Stimulated activated CD4-positive, alpha-beta T cell treated with anti-CD3 and anti-CD28 coated beads, TNF-alpha, amount 100 ng/mL, for 1 hour (primary cell): ENCODE measurements around the gene GON4L.
"Not testable (repeated sequence)": the region's sequence is repeated elsewhere in the genome, so short reads cannot be mapped to it uniquely, and the experiment has no call there.

Experiments used
- DNase-seq, 3 donors: peaks; one replicate each; pipeline ENCODE4 v3.0.0-alpha.2; 2020; ENCODE audit warnings: low read depth in 3 of 3, low spot score in 1 of 3

GON4L gene, protein sequence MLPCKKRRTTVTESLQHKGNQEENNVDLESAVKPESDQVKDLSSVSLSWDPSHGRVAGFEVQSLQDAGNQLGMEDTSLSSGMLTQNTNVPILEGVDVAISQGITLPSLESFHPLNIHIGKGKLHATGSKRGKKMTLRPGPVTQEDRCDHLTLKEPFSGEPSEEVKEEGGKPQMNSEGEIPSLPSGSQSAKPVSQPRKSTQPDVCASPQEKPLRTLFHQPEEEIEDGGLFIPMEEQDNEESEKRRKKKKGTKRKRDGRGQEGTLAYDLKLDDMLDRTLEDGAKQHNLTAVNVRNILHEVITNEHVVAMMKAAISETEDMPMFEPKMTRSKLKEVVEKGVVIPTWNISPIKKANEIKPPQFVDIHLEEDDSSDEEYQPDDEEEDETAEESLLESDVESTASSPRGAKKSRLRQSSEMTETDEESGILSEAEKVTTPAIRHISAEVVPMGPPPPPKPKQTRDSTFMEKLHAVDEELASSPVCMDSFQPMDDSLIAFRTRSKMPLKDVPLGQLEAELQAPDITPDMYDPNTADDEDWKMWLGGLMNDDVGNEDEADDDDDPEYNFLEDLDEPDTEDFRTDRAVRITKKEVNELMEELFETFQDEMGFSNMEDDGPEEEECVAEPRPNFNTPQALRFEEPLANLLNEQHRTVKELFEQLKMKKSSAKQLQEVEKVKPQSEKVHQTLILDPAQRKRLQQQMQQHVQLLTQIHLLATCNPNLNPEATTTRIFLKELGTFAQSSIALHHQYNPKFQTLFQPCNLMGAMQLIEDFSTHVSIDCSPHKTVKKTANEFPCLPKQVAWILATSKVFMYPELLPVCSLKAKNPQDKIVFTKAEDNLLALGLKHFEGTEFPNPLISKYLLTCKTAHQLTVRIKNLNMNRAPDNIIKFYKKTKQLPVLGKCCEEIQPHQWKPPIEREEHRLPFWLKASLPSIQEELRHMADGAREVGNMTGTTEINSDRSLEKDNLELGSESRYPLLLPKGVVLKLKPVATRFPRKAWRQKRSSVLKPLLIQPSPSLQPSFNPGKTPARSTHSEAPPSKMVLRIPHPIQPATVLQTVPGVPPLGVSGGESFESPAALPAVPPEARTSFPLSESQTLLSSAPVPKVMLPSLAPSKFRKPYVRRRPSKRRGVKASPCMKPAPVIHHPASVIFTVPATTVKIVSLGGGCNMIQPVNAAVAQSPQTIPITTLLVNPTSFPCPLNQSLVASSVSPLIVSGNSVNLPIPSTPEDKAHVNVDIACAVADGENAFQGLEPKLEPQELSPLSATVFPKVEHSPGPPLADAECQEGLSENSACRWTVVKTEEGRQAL (N-terminal part only)

DNA sequence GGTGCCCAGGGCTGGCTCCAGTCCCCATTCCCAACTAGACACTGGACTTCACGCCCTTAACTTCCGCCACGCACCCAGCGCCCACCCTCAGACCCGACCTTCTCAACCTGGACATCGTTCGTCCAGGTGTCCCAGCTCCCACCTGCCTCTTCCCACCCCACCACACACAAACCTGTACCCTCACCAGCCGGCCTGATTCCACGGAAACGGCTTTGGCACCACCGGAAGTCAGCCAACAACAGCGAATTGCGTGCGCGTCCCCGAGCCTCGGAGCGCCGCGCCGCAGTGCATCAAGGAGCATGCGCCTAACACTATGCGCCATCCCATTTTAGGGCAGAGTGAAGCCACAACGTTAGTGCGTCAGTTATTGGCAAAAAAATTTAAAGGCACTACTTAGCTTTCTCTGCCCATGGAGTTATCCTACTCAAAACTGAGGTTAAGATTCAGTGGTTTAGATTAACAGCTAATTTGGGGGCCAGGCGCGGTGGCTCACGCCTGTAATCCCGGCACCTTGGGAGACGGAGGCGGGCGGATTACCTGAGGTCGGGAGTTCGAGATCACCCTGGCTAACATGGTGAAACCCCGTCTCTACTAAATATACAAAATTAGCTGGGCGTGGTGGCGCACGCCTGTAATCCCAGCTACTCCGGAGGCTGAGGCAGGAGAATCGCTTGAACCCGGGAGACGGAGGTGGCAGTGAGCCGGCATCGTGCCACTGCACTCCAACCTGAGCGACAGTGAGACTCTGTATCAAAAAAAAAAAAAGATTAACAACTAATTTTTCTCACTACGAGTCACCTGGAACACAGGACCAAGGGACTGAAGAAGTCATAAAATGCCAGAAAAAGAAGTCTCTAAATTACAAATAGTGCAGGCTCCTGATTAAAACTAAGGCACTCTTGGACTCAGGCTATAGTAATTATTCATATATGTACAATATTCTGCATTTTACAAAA is at the start of gene GON4L:
TSS of gene GON4L (minus strand) at position 240 of the 956 bp plus-strand sequence. CDS start 3,434 bp downstream, outside the sequence.
- DNase-seq = peak; percentile 70 to 78 (median 71)

DNA sequence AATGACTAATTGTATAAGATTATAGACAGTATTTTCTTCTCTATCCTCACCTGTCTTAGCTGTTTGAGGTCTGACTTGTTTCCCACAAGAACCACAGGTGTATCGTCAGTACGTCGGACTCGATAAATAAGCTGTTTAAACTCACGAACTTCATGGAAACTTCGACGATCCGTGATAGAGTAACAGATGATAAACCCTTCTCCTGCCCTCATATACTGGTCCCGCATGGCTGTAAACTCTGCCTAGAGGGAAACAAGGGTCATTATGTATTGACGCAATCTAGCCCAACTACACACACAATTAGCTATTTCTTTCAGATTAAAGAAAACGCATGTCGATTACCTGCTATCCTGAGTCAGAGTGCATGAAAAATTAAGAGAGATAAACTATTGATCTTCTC is 47.2 kb upstream of the GON4L start:
- no peak for DNase-seq

DNA sequence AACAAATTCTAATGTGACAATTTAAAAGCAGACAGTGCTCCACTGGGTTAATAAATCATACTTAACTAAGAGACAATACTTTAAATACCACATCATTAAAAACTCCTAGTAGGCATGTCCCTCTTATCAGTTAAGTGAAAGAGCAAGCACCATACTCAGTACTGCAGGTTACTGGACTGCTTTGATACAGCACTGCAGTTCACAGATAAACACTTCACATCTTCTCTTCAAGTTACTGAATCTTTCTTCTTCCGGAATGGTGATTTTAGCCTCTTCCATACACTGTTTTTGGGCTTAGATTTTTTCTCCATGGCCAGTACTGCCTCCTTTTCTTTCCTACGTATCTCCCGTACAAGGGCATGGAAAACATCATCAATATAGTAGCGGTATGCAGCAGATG is 43.1 kb upstream of the GON4L start:
- no peak for DNase-seq

DNA sequence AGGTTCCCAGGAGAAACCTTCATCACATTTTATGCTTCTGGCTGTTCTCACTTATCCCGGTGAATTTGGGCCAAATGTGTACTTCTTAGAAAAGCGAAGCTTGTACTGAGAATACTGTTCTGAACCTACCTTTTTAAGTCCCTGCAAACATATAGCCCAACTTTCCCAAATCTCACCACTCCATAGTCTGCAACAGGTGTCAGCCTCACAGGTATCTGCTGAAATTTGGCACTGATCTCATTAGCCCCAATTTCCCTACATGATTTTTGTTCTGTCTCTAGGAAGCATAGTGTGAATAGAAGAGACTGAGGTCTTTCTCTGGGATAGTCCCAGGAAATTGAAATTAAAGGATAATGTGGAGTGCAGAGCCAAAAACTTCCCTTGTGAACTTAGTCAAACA is 42.7 kb upstream of the GON4L start:
- no peak for DNase-seq

DNA sequence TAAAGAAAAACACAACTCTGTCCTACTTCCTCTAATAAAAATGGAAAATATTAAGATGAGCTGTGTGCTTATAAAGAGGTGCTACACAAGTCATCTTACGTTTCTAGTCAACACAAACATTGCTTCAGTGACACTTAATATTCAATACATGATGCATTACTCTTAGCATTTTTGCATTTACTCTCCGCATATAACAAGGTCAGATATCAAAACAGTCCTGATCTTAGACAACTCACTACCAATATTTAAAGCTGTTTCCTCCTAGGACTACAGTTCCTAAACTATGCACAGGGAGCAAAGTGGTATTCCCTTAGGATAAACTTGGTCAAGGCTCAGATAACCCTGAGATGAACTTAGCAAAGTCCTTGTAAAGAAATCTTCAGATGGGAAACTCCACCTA is 41.9 kb upstream of the GON4L start:
- DNase-seq = no peak

DNA sequence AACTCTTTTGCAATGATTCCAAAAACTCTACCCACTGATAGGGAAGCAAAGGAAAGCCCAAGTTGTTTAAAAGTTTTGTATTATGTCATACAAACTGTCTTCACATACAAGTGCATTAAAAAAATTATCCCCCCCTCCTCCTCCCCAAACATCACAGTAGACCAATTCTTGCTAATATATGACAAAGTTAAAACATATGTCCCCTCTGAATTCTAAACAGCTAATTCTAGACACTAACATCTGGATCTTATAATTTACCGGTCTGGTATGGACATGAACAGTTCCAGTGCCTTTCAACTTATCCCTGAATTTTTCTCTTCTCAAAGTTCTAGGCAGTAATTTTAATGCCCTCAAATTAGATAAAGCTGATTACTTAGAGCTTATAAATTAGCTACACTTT is 40.7 kb upstream of the GON4L start:
- no peak for DNase-seq

DNA sequence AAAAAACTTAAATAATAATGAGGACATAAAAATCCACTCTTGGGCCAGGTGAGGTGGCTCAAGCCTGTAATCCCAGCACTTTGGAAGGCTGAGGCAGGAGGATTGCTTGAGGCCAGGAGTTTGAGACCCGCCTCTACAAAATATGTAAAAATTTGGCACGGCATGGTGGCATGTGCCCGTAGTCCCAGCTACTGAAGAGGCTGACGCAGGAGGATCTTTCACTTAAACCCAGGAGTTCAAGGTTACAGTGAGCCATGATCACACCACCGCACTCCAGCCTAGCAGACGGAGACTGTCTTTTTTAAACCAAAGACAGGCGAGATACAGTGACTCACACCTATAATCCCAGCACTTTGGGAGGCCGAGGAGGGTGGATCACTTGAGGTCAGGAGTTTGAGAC is 39.5 kb upstream of the GON4L start:
- not testable (repeated sequence) for DNase-seq

DNA sequence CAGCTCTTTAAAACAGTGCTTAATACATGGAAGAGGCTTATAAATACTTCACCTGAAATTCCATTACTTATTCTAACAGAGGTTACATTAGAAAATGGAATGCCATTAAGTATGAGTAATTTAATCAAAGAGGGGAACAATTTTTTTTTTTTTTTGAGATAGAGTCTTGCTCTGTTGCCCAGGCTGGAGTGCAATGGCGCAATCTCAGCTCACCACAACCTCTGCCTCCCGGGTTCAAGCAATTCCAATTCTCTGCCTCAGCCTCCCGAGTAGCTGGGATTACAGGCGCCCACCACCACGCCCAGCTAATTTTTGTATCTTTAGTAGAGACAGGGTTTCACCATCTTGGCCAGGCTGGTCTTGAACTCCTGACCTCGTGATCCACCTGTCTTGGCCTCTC is 38.6 kb upstream of the GON4L start:
- DNase-seq = not testable (repeated sequence)

DNA sequence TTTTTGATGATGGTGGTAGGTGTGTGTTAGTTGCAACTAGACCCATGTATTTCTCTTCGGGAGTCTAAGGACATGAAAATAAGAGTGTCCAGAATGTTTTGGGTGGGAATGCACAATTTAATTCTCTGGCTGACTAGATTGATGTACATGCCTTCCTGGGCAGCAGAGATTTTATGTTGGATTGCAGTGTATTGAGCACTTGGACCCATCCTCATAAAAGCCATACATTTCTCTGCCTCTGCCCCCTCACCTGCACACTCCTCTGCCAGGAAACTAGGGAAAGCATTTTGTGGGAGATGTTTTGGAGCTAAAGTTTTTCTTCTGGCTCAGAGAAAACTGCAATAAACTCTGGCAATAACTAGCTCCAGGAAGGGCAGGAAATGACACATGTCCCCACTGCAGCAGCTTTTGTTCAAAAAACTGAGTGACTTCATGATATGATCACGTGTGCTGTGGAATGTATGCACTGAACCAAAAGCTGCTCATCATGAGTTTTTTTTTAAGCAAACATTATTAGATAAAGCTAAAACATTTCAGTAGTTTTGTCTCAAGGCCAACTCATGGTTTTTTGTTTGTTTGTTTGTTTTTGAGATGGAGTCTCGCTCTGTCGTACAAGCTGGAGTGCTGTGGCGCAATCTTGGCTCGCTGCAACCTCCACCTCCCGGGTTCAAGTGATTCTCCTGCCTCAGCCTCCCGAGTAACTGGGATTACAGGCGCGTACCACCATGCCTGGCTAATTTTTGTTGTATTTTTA is 36.6 kb upstream of the GON4L start:
- DNase-seq = no peak

DNA sequence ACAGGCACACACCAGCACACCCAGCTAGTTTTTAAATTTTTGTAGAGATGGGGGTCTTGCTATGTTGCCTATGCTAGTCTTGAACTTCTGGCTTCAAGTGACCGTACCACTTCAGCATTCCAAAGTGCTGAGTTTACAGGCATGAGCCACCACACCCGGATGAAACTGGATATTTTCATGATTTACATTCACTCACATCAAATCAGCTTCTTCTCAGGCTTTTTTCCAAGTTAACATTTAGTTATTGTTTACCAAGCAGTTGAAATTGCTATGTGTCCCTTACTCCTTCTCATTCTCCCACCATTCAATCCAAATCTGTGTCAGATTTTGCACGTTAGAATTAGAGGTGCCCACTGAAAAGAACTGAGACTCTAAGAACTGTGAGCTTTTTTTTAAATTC is 35.8 kb upstream of the GON4L start:
- no peak for DNase-seq

DNA sequence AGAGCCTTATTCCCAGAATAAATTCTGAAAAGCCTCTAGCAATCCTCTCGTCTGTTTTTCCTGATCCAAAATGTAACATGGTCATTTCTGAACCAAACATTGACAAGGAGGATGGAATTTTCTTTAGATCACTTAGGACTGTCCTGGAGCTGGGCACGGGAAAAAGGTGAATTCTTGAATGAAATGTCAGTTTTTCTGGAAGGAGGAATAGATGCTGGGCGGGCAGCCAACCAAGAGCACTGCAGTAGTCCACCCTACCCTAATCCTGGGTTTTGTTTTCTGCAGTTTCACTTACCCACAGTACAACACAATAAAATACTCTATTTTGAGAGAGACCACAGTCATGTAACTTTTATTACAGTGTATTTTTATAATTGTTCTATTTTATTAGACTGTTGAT is 33.2 kb upstream of the GON4L start:
- no peak for DNase-seq

DNA sequence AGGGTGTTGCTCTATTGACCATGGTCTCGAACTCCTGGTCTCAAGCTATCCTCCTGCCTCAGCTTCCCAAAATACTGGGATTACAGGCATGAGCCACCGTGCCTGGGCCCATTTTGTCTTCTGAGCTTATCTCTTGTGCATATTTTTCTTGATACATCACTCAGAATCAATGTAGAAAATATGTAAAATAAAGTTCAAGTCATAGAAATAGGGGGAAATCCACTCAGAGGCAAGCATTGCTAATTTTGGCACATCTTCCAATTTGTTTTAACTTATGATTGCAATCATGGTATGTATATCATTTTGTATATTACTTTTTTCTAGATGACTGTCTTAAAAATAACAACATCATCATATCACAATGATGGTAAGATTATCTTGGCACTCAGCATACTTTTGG is 32.6 kb upstream of the GON4L start:
- no peak for DNase-seq

DNA sequence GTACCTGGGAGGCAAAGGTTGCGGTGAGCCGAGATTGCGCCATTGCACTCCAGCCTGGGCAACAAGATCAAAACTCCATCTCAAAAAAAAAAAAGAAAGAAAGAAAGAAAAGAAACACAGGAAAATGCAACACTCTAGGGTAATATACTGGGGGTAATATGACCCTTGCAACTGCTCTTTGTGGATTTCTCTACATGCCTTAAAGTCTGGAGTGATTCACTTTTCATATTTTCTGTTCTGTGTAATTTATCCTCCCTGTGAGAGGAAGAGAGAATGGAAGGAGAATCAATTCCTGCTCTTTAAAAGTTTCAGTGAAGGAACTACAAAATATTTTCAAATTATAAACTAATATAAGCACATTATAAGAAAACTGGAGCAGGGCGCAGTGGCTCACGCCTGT is 31.5 kb upstream of the GON4L start:
- no peak for DNase-seq

DNA sequence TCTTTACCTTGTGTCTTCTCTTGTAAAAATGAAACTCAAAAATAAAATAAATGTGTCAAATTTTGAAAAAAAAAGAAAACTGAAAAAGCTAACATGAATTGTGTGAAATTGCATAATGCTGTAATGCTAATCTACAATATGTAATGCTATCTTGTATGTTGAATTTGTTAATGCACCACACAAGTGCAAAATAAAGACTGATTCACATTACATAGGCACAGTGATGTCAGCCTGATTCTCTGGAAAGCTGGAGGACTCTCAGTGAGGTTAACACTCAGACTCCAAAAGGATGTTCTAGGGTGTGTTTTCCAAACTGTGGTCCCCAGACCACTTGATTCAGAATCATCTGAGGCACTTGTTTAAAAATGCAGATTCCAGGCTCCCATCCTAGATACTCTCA is 28.0 kb upstream of the GON4L start:
- no peak for DNase-seq

DNA sequence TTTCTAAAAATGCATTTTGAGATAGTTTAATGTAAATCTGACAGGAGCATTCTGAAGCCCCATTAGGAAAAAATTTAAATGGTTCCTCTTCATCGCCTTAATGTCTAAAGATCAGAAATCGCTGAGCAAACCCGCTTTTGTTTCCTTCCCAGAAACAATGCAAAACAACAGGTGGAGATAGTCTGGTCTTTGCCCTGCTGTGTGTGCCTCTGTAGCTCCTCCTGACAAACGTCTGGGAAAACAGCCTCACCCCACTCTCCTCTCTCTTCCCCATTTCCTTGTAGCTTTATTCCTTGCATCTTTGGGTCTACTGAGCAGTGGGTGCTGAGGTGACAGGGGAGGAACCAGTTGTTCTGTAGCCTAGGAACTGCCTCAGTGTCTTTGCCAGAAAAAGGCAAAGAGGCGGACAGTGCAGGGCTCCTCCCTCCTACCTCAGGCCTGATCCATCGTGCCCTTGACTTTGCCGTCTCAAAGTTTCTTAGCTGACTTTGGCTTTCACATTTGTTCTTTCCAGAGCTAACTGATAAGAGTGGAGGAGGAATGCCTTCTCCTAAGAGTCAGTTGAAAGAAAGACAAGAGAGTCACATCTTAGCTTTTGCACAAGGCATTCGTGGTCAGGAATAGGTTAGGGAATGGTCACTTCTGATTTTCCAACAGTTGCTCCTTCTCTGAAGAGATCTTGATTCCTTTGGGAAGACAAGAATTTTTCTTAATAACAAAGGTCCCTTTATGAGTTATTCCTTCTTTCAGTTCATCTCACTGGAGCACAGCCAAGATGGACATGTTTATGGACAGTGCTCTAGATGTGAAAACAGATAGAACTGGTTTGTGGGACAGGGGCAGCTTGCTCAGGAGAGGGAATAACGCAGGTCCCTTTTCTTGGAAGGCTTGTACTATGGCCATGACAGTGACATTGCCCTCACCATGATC is 27.3 kb upstream of the GON4L start:
- no peak for DNase-seq

DNA sequence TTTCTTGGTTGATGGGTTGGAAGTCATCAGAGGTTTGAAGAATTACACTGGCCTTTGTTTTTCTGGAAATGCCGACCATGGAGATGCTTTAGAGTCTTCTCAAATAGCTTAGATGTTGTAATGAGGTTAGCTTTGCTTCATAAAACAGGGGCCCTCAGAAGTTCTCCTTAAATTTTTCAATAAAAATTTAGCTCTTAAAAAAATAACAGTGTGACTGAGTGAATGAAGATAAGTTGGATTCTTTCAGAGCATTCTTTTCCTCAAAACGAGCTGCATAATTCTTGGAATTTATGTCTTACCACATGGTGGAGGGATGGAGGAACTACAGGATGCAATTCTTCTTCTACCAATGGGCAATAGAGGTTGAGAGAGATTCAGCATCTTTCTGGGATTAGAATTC is 25.8 kb upstream of the GON4L start:
- no peak for DNase-seq

DNA sequence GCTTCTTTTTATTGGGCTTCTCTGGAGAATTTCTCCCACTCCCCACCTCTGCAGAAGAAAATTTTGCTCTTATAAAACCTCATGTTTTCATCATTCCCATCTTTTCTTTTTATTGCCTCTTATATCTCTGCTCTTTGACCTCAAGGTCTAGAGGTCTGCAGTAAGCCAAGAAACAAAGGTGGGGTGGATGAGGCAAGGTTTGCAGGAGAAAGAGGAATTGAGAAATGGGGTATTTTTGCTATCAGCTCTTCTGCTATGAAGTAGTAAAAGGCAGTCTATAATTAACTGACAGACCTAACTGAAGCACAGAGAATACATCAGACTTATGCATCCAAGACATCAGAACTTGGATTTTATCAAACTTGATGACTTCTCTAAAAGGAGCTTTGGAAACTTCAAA is 25.2 kb upstream of the GON4L start:
- DNase-seq = no peak

DNA sequence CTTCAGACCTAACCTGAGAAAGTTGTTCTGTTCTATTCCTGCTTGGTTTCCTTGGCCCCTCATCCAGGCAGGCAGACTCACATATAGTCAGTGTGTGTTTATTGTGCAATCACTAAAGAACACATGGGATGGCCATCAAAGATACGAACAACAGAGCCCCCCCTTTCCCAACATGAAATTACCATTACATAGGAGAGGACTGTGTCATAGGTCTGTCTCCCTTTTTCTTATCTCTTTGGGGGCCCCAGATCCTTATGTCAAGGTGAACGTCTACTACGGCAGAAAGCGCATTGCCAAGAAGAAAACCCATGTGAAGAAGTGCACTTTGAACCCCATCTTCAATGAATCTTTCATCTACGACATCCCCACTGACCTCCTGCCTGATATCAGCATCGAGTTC is 23.9 kb upstream of the GON4L start:
- no peak for DNase-seq

DNA sequence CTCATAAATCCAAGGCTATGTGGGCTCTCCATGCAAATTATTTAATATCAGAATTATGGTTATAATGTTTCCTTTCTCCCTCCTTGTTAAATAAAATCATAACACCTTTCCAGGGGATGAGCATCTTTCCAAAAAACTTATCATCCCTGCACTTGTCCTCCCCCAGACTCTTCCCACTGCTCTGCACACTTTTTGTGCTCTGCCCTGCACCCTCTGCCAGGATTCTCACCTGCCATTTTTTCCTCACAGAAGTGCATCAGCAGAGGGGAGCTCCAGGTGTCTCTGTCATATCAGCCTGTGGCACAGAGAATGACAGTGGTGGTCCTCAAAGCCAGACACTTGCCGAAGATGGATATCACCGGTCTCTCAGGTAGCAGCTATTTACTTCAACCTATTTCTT is 23.2 kb upstream of the GON4L start:
- no peak for DNase-seq
